Fibroblast of peridontal ligament (primary cell): ENCODE results near the gene ATRN.
"Not testable (repeated sequence)": the region's sequence is repeated elsewhere in the genome, so short reads cannot be mapped to it uniquely, and the experiment has no call there.

ENCODE experiments used
- DNase-seq: peaks from one replicate; pipeline ENCODE4 v3.0.0-alpha.2; 2010; ENCODE audit errors: extremely low read depth

Gene ATRN

GRCh38 chr20:3515379-3516170, 44.8 kb downstream of the ATRN start:
- no peak for DNase-seq

- DNase-seq, result no peak
Measured at GRCh38 chr20:3521852-3522740, 51.3 kb downstream of the ATRN start.

- not testable (repeated sequence) for DNase-seq
Measured at GRCh38 chr20:3524696-3525095, 53.9 kb downstream of the ATRN start.

- DNase-seq, result no peak
Measured at GRCh38 chr20:3532089-3532615, 61.3 kb downstream of the ATRN start.

GRCh38 chr20:3537733-3538132, 66.9 kb downstream of the ATRN start:
- DNase-seq, result not testable (repeated sequence)

GRCh38 chr20:3539311-3540107, 68.7 kb downstream of the ATRN start:
- DNase-seq, result peak; percentile 44

GRCh38 chr20:3541887-3542721, 71.3 kb downstream of the ATRN start:
- no peak for DNase-seq

- peak; percentile 7 for DNase-seq
Measured at GRCh38 chr20:3543901-3544507, 73.2 kb downstream of the ATRN start.

- DNase-seq, result no peak
Measured at GRCh38 chr20:3545401-3545925, 74.6 kb downstream of the ATRN start.

GRCh38 chr20:3547906-3548305, 77.1 kb downstream of the ATRN start:
- no peak for DNase-seq

- DNase-seq, result no peak
Measured at GRCh38 chr20:3550837-3551236, 80.0 kb downstream of the ATRN start.

GRCh38 chr20:3551681-3552434, 81.0 kb downstream of the ATRN start:
- no peak for DNase-seq

- DNase-seq, result no peak
Measured at GRCh38 chr20:3553663-3554062, 82.8 kb downstream of the ATRN start.

- no peak for DNase-seq
Measured at GRCh38 chr20:3557237-3557785, 86.5 kb downstream of the ATRN start.

GRCh38 chr20:3559231-3559630, 88.4 kb downstream of the ATRN start:
- no peak for DNase-seq

GRCh38 chr20:3559637-3560036, 88.8 kb downstream of the ATRN start:
- DNase-seq, result no peak

- DNase-seq, result no peak
Measured at GRCh38 chr20:3560162-3560561, 89.3 kb downstream of the ATRN start.

- peak; percentile 17 for DNase-seq
Measured at GRCh38 chr20:3560578-3560977, 89.8 kb downstream of the ATRN start.

GRCh38 chr20:3563133-3563532, 92.3 kb downstream of the ATRN start:
- DNase-seq, result peak; percentile 11
